NCI-H2196 (cell line): ENCODE results near the gene CHRDL2.
"Not testable (repeated sequence)": the region's sequence is repeated elsewhere in the genome, so short reads cannot be mapped to it uniquely, and the experiment has no call there.

Experiments used
- DNase-seq: peaks from one replicate; lab custom pipeline; 2025; ENCODE audit not compliant: unreplicated experiment; lab: John Stamatoyannopoulos, UW

CHRDL2 gene

DNA sequence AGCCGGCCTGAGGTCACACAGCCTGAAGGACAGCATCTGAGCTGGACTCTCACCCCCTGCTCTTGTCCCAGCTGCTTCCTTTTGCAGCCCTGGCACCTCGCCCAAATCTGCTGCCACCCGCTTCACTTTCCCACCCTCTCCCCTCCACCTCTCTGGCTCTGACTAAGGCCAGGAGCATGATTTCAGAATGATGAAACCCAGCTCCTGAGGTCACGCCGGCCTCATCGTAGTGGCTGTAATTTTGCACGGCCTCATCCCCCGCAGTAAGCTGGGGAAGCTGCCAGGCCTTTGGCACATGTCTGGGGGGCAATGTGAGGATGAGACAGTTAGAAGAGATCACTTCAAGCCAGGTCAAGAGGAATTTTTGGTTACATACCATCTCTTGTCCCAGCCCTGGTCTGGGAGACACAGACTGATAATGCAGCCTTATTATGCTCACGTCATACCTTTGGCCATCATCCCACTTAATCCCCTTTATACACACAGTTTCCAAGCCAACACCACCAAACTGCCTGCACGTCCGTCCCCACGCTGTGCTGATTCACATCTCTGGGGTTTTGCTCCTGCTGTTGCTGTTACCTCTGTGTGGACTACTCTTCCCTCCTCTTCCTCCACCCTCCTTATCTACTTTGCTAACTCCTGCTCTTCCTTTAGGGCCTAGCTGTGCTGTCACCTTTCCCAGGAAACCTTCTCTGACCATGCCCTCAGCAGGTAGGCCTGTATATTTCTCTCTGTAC, 58.1 kb downstream of the CHRDL2 start:
- peak; percentile 42 for DNase-seq

DNA sequence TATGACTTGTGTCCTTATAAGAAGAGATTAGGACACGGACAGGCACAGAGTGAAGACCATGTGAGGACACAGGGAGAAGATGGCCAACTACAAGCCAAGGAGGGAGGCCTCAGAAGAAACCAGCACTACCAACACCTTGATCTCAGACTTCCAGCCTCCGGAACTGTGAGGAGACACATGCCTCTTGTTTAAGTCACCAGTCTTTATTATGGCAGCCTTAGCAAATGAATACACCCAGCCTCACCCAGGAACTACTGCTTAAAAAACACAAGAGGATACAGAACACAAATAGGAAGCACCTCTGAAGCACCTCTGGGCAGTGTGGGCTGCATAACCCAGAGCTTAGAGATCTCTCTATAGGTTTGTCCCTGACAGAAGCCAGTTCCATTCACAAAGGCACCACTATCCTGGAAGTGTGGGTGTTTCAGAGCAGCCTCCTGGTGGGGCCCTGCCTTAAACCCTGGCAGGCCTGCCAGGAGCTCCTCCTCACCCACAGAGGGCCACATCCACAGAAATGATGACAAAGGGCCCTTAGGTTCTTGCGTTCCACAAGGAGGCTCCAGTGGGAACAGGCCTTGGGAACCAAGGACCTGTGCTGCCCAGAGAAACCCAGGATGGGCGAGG, 58.8 kb downstream of the CHRDL2 start:
- no peak for DNase-seq

DNA sequence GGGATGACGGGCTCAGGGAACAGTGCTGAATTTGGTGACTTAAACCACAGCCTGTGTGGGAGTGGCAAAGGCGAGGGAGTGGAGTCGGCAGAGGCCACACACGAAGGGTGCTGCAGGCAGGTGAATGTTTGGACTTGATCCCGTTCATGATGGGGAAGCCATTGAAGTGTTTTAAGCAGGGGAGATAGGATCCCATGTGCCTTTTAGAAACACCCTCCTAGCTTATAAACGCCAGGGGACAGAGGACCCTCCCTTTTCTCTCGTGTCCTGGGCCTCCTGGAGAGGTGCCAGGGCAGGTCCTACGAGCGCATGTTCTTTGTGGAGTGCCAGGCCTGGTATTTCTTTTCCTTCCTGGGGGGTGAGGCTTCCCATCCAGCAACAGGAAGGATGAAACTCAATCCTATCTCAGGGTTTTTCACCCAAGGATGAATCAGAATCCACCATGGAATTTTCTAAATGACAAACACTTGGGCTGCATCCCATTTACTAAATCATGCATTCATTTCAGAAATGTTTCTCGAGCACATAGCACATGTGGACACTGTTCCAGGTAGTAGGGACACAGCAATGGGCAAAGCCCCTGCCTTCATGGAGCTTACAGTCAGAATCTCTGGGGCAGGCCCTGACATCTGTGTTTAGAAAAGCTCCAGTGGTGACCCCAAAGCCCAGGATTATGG, 59.6 kb downstream of the CHRDL2 start:
- no peak for DNase-seq

DNA sequence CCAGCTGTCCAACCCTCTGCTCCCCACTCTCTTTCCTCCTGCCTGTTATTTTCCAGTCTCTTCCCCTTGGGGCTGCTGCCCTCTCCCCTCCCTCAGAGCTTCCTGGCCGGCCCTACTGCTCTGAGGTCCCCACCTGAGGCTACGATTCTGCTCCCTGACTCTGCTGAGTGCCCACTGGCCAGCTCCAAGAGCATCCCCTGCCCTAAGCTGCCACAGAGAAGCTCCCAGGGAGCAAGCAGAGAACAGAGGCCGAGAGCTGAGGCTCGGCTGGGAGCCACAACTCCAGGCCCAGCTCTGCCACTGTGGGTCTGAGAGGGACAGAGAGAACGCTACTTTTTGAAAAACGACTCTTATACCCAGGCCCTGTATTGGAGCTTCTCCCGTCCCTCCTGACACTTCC, 61.1 kb downstream of the CHRDL2 start:
- DNase-seq = no peak

DNA sequence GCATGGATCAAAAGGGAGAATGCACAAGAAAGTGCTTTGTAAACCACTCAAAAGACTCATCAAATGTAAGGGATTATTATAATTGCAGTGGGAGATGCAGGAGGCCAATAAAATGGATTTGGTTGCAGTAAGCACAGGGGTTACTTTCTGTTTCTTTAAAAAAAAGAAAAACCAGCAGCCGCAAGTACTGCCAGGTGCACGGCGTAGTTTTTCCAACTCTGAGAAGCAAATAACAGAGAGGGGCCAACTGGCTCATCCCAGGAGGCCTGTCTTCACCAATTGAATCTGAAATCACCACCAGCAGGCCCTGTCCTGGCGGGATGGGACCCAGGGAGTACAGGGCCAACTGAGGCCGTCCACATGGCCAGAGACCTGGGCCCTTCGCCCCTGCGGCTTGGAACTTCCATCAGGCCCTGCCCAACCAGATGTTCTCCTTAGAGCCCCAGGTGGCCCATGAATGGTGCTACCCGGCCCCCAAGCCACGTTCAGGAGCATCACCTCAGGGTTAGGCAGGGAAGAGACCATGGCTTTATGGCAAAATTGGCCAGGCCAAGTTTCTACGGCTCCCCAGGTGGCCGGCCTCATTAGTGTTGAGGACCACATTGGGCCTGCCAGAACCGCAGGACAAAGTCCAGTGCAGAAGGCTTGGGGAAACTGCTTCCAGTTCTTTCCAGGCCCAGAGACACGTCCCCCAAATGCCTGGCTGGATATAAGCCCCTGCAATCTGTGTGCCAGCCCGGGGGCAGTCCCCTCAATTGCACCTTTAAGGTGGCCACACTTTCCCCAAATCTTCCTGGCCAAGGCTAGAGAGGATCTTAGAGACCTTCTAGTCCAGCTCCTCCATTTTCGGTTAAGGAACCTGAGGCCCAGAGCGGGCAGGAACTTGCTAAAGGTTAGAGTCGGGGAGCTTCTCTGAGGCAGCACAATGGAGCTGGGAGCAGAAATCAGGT, 61.7 kb downstream of the CHRDL2 start:
- no peak for DNase-seq

DNA sequence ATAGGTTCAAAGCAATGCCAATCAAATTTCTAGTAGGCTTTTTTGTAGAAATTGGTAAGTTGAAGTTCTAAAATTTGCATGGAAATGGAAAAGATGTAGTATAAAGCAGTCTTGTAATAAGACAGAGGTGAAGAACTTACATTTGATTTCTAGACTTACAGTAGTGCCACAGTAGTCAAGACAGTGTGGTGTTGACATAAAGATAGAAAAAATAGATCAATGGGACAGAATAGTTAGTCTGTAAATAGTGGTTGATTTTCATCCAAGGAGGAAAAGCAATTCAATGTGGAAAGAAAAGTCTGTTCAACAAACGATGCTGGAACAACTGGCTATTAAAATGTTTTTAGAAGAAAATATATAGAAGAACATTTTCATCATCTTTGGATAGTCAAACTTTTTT, 67.9 kb downstream of the CHRDL2 start:
- no peak for DNase-seq

DNA sequence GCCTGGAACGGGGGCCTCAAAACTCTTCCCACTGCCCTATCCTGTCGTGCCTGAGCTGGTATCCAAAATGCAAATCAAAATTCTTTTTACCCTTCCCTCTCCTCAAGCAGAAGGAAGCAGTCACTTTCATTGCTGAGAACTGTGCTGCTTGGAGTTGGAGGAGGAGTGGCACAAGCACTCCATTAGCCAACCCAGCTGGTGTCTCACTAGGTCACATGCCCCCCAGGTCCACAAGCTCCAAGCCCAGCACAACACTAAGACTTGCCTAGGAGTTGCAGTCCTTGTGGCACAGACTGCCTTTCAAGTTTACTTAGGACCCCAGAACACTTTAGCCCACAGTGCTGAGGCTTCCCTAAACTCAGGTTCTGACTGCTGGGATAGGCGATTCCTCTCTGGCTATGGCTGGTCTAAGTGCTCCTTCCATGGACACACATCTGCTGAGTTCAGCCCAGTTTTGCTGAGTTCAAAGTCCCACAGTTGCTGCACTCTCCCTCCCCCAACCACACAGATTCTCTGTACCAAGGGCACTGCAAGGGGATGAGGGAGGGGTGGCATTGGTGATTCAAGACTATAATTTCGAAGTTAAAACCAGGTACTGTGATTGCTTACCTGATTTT, 68.6 kb downstream of the CHRDL2 start:
- DNase-seq = no peak

DNA sequence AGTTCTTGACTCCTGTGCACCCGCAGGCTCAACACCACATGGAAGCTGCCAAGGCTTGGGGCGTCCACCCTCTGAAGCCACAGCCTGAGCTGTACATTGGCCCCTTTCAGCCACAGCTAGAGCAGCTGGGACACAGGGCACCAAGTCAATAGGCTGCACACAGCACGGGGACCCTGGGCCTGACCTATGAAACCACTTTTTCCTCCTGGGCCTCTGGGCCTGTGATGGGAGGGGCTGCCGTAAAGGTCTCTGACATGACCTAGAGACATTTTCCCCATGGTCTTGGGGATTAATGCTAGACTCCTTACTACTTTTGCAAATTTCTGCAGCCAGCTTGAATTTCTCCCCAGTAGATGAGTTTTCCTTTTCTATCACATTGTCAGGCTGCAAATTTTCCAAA, 72.1 kb downstream of the CHRDL2 start:
- not testable (repeated sequence) for DNase-seq

DNA sequence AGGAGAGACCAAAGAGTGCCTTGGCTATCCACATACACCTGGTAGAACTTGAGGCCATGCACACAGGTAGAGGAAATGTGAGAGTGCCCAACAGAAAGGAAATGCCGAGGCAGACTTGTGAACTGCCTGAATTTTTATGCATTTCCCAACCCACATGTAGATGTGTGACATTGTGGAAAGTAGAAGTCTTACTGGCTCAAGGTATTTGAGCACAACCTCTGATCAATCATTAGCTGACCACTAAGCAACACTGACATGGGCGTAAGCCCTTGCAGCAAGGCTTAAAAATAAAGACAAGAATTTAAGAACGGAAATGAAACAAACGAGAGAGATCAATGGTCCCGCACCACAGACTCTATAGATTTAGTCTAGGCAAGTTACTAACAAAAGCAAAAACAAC, 76.2 kb downstream of the CHRDL2 start:
- DNase-seq = no peak

DNA sequence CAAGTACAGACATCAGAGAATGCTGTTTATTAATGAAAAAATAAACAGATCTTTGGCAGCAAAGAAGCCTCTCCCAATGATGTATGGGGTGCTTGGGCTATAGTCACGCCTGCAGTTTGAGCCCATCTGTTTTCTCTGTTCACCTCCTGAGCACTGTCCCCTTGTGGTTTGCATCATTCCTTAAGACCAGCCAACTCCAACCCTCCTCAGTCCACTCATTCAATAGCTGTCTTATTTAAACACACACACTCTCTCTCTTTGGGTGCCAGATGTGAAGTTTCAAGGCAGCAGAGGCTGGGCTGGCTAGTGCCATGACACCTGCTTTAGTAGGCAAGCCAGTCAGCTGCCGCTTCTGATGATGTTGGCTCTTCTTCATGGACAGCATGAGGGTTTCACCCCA, 80.7 kb downstream of the CHRDL2 start:
- peak; percentile 27 for DNase-seq

DNA sequence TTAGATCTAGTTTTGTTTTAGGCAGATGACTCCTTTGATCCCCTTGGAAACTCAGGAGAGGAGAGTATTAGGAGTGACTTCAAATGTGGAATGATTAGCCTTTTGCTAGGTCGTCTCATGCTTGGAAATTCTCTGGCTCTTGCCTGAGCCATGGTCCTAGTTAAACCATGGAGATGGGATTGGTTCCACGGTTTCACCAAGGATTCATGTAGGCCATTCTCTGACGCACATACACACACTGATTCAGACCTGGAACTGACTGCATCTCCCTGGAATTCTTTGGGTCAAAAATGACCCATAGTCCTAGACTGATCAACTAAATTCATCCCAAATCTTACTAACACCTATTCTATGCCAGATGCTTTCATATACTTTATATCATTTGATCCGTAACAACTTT, 82.3 kb downstream of the CHRDL2 start:
- no peak for DNase-seq

DNA sequence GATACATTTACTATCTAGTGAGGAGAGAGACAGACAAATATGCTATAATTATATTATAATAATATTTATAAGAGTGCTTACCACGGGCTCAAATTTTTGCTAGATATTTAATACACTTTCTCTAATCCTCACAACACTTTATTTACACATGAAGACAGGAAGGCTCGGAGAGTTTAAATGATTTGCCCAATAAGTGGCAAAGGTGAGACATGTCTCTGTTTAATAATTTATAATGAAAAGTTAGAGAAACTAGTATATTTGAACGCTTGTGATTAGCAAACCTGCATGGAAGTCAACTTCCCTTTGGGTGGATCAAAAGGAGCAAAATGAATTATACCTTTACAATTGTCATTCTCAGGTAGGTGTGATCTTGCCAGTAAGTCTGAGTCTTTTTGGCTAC, 83.4 kb downstream of the CHRDL2 start:
- no peak for DNase-seq

DNA sequence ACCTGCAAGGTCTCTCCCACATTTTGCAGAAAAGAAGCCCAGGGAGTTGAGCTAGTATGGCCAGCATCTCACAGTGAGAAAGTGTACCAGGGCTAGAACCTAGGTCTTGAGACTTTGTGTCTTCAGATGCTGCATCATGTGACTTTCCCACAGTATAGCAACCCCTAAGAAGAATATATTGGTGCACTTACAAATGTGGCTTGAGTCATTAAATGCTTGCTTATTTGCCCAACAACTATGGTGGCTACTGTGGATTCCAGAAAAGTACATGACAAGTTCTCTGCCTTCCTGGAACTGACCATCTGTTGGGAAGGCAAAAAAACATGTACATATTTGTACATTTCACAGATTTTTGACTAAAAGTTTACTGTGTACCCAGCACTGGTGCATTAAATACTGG, 83.8 kb downstream of the CHRDL2 start:
- DNase-seq = no peak

DNA sequence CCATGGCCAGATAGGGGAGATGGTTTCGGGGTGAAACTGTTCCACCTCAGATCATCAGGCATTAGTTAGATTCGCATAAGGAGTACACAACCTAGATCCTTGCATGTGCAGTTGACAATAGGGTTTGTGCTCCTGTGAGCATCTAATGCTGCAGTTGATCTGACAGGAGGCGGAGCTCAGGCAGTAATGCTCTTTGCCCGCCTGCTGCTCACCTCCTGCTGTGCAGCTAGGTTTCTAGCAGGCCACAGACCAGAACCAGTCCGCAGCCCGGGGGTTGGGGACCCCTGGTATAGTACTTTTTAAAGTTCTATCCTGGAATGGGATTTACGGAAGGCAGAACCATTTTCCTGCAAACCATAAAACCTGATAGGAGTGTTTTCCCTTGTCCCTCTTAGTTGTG, 84.3 kb downstream of the CHRDL2 start:
- no peak for DNase-seq
